SK-N-SH (cell line): ENCODE results near the gene CLEC3B. TPM values are rescaled to one million over a fixed set of nuclear protein-coding genes. Genes with fewer than 3 reads are reported as not detected.
"Not testable (repeated sequence)": the region's sequence is repeated elsewhere in the genome, so short reads cannot be mapped to it uniquely, and the experiment has no call there.

ENCODE experiments used
- CTCF ChIA-PET: fragments of 300-600, 350-600 bp; formaldehyde crosslinking; extraction: SDS; loops from one replicate; lab custom pipeline; 2021; lab: Yijun Ruan, JAX
- POLR2A ChIA-PET: fragments of 350-600 bp; sonication (Branson Sonifier 250); formaldehyde crosslinking; extraction: SDS; loops from one replicate; lab custom pipeline; 2020; ENCODE audit warnings: antibody characterized with exemption, inconsistent platforms; lab: Yijun Ruan, JAX
- DNase-seq: peaks from one replicate; pipeline ENCODE4 v3.0.0; 2012
- H2AFZ ChIP-seq: fragments of 200-600 bp; sonication (generic); 2 replicates; pipeline ENCODE4 v1.8.1; 2016; ENCODE audit warnings: antibody characterized with exemption, mild to moderate bottlenecking, low read depth
- H3F3A ChIP-seq: fragments of 200-600 bp; sonication (generic); replicated peaks from 2 replicates; pipeline ENCODE3; 2016; ENCODE audit warnings: antibody characterized with exemption, mild to moderate bottlenecking; ENCODE audit not compliant: insufficient read depth
- H3K27ac ChIP-seq, 2 experiments: fragments of 200-500 bp in 1 of 2; fragments of 200-600 bp in 1 of 2; sonication (Bioruptor generic) in 1 of 2; sonication (generic), shearing (Covaris generic) in 1 of 2; 2 replicates each; pipeline versions ENCODE4 v1.5.1 to v1.6.1; 2014 to 2016; ENCODE audit warnings: low read depth in 2 of 2, inconsistent platforms in 1 of 2, low read length in 1 of 2, mild to moderate bottlenecking in 1 of 2, mixed read lengths in 1 of 2
- H3K27me3 ChIP-seq: fragments of 200-600 bp; sonication (generic), shearing (Covaris generic); 2 replicates; pipeline ENCODE4 v1.6.1; 2016; ENCODE audit warnings: mixed run types; ENCODE audit not compliant: insufficient read depth
- H3K36me3 ChIP-seq, 2 experiments: fragments of 200-500 bp in 1 of 2; fragments of 200-600 bp in 1 of 2; sonication (Bioruptor generic) in 1 of 2; sonication (generic) in 1 of 2; replicated peaks in 1 of 2; 2 replicates each; pipeline versions ENCODE3 to v1.5.1; 2014 to 2016; ENCODE audit warnings: low read length in 1 of 2, mild to moderate bottlenecking in 1 of 2; ENCODE audit not compliant: insufficient read depth in 2 of 2, control insufficient read depth in 1 of 2
- H3K4me1 ChIP-seq, 2 experiments: fragments of 200-500 bp in 1 of 2; fragments of 200-600 bp in 1 of 2; sonication (Bioruptor generic) in 1 of 2; sonication (generic), shearing (Covaris generic) in 1 of 2; 2 replicates each; pipeline versions ENCODE4 v1.5.1 to v1.6.1; 2014 to 2016; ENCODE audit warnings: low read depth in 1 of 2, low read length in 1 of 2, mixed run types in 1 of 2; ENCODE audit not compliant: insufficient read depth in 2 of 2, control insufficient read depth in 1 of 2
- H3K4me2 ChIP-seq: fragments of 200-600 bp; sonication (generic), shearing (Covaris generic); 2 replicates; pipeline ENCODE4 v1.6.1; 2017; ENCODE audit warnings: mixed run types
- H3K4me3 ChIP-seq, 2 experiments: fragments of 200-500 bp in 1 of 2; fragments of 200-600 bp in 1 of 2; sonication (Bioruptor generic) in 1 of 2; sonication (generic), shearing (Covaris generic) in 1 of 2; 2 replicates each; pipeline versions ENCODE4 v1.5.1 to v1.8.1; 2014 to 2016; ENCODE audit warnings: low read depth in 2 of 2, inconsistent platforms in 1 of 2, low read length in 1 of 2, mild to moderate bottlenecking in 1 of 2, mixed read lengths in 1 of 2, moderate library complexity in 1 of 2
- H3K79me2 ChIP-seq: fragments of 200-600 bp; sonication (generic); 2 replicates; pipeline ENCODE4 v1.8.1; 2017; ENCODE audit warnings: mild to moderate bottlenecking; ENCODE audit not compliant: insufficient read depth
- H3K9ac ChIP-seq: fragments of 200-600 bp; sonication (generic); 2 replicates; pipeline ENCODE4 v1.6.1; 2017; ENCODE audit warnings: mixed run types
- H3K9me2 ChIP-seq: fragments of 200-600 bp; sonication (generic); 2 replicates; pipeline ENCODE4 v1.6.1; 2017; ENCODE audit warnings: mixed run types
- H3K9me3 ChIP-seq: fragments of 200-600 bp; sonication (generic); 2 replicates; pipeline ENCODE4 v1.6.1; 2017; ENCODE audit warnings: mixed run types, mild to moderate bottlenecking, moderate library complexity
- H4K20me1 ChIP-seq: fragments of 200-600 bp; sonication (generic); 2 replicates; pipeline ENCODE4 v1.6.1; 2017; ENCODE audit warnings: mild to moderate bottlenecking, mixed run types; ENCODE audit not compliant: insufficient read depth
- CHD2 ChIP-seq: fragments of 150-350 bp; IDR thresholded peaks from 2 replicates; pipeline ENCODE4 v1.6.1; 2018; ENCODE audit warnings: low read length; ENCODE audit not compliant: partially characterized antibody
- EP300 ChIP-seq, 2 experiments: IDR thresholded peaks; 2 replicates each; pipeline versions ENCODE4 v1.4.0 to v1.6.1; 2012; ENCODE audit warnings: borderline replicate concordance in 1 of 2, low read depth in 1 of 2, low read length in 1 of 2
- EZH2phosphoT487 ChIP-seq: fragments of 200-600 bp; sonication (generic); IDR thresholded peaks from 2 replicates; pipeline ENCODE4 v1.6.1; 2017; ENCODE audit warnings: low read depth, mixed run types, mild to moderate bottlenecking, antibody characterized with exemption, moderate library complexity, borderline replicate concordance
- FOXM1 ChIP-seq: IDR thresholded peaks from 2 replicates; pipeline ENCODE4 v1.4.0; 2012; ENCODE audit warnings: low read depth, mild to moderate bottlenecking
- GATA2 ChIP-seq: sonication (generic); formaldehyde crosslinking; IDR thresholded peaks from 2 replicates; pipeline ENCODE4 v1.5.0; 2020; ENCODE audit warnings: mild to moderate bottlenecking, missing genetic modification reagents
- NFIC ChIP-seq: IDR thresholded peaks from 2 replicates; pipeline ENCODE4 v1.4.0; 2012; ENCODE audit warnings: borderline replicate concordance
- NRF1 ChIP-seq: IDR thresholded peaks from 2 replicates; pipeline ENCODE4 v1.6.1; 2012; ENCODE audit warnings: low read depth, mild to moderate bottlenecking, low read length
- PBX3 ChIP-seq: IDR thresholded peaks from 2 replicates; pipeline ENCODE4; 2012
- POLR2AphosphoS5 ChIP-seq: IDR thresholded peaks from 2 replicates; pipeline ENCODE4 v1.6.1; 2012; ENCODE audit warnings: low read depth, low read length
- RAD21 ChIP-seq: IDR thresholded peaks from 2 replicates; pipeline ENCODE4 v1.6.1; 2012; ENCODE audit warnings: mild to moderate bottlenecking, low read length
- RCOR1 ChIP-seq: fragments of 150-350 bp; IDR thresholded peaks from 2 replicates; pipeline ENCODE4 v1.6.1; 2017; ENCODE audit warnings: antibody characterized with exemption, low read length
- RFX5 ChIP-seq: IDR thresholded peaks from 2 replicates; pipeline ENCODE4 v1.6.1; 2012; ENCODE audit warnings: mild to moderate bottlenecking, improper control_type of control experiment, low read length
- RXRA ChIP-seq: IDR thresholded peaks from 2 replicates; pipeline ENCODE4 v1.4.0; 2012; ENCODE audit warnings: low read depth, mild to moderate bottlenecking, borderline replicate concordance
- SIN3A ChIP-seq: IDR thresholded peaks from 2 replicates; pipeline ENCODE4 v1.6.1; 2012; ENCODE audit warnings: low read depth, mild to moderate bottlenecking, low read length, moderate library complexity, borderline replicate concordance
- SMC3 ChIP-seq: IDR thresholded peaks from 2 replicates; pipeline ENCODE4 v1.6.1; 2012; ENCODE audit warnings: low read depth, low read length, improper control_type of control experiment
- TEAD4 ChIP-seq: IDR thresholded peaks from 2 replicates; pipeline ENCODE4 v1.4.0; 2012; ENCODE audit warnings: mild to moderate bottlenecking, borderline replicate concordance; ENCODE audit not compliant: insufficient read depth
- USF2 ChIP-seq: fragments of 150-350 bp; IDR thresholded peaks from 2 replicates; pipeline ENCODE4 v1.6.1; 2017; ENCODE audit warnings: antibody characterized with exemption, low read length, low read depth, borderline replicate concordance
- WGBS: methylation state at CpG from one replicate; pipeline ENCODE4 v1.1.6; 2017; ENCODE audit warnings: low lambda C conversion rate; 5-methylcytosine and 5-hydroxymethylcytosine counted together
- polyA plus RNA-seq, 3 experiments: library from polyadenylated mRNA; depleted of rRNA; stranded (reverse); fragments of >200 nt; gene quantifications; 2 replicates each; pipeline ENCODE4 v1.2.3, GENCODE V29; 2012
- TF ChIP-seq, protein P1 (sequence below): IDR thresholded peaks from 2 replicates; pipeline ENCODE4 v1.4.0; 2012; ENCODE audit warnings: low read depth, borderline replicate concordance
- TF ChIP-seq, protein P2 (sequence below): fragments of 150-350 bp; IDR thresholded peaks from 2 replicates; pipeline ENCODE4 v1.6.1; 2016; ENCODE audit warnings: mild to moderate bottlenecking, low read depth, low read length
- TF ChIP-seq, protein P3 (sequence below): IDR thresholded peaks from 2 replicates; pipeline ENCODE4 v1.4.0; 2012; ENCODE audit warnings: low read depth

CLEC3B gene
- polyA plus RNA-seq, 1 of the 3 experiments (the other 2 are of a cell fraction) = 0.46 TPM

DNA sequence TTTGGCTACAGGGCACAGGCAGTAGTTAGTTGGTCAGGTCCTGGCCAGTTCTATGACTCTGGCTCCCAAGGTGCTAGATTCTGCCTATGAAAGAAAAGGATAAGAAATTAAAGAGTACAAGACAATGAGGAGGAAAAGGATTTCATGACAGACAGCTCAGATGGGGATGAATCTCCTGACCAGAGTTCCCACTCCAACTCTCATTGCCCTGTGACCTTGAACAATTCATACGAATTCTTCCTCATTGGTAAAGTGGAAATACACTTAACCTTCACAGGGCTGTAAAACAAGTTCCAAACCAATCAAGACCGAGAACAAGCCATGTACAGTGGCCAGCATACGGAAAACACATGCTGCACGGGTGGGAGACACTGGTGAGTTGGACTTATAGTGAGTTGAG, 23.7 kb downstream of the CLEC3B start (continued):
- TF ChIP-seq, protein P1, sequence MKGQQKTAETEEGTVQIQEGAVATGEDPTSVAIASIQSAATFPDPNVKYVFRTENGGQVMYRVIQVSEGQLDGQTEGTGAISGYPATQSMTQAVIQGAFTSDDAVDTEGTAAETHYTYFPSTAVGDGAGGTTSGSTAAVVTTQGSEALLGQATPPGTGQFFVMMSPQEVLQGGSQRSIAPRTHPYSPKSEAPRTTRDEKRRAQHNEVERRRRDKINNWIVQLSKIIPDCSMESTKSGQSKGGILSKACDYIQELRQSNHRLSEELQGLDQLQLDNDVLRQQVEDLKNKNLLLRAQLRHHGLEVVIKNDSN = no peak
- TF ChIP-seq, all 33 proteins: peak for 0

DNA sequence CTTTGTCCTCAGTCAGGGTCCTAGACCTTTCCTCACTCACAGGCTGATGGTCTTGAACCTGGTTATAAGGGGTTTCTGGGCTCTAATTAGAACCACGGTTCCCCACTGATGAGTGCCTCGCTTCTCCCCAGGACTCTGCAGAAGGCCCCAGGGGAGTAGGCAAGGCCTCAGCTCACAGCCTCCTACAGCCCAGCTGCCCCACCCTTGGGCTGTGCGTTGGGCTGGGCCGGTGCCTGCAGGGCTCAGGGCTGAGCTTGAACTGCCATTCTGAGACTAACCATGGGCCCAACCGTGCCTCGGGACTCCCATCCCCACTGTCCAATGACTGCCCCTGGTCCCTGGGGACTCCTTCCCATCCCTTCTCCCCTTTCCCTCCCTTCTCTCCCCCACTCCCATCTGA, 25.6 kb downstream of the CLEC3B start:
- H3K36me3 ChIP-seq = no peaks in the 10 kb centered on the region
- no peak overlapping the region for H3K4me3 ChIP-seq
- 95% methylated on average over 3 of the region's 6 CpGs for WGBS
- no peak overlapping the region for H3K9ac ChIP-seq
- no peaks in the 10 kb centered on the region for H3K79me2 ChIP-seq
- no peaks in the 10 kb centered on the region for H3K9me2 ChIP-seq
- DNase-seq = no peak
- H3K9me3 ChIP-seq = no peaks in the 10 kb centered on the region
- no peak for TF ChIP-seq RXRA
- TF ChIP-seq RAD21 = no peak
- TF ChIP-seq TEAD4 = no peak
- no peak for TF ChIP-seq PBX3
- TF ChIP-seq, protein P2, sequence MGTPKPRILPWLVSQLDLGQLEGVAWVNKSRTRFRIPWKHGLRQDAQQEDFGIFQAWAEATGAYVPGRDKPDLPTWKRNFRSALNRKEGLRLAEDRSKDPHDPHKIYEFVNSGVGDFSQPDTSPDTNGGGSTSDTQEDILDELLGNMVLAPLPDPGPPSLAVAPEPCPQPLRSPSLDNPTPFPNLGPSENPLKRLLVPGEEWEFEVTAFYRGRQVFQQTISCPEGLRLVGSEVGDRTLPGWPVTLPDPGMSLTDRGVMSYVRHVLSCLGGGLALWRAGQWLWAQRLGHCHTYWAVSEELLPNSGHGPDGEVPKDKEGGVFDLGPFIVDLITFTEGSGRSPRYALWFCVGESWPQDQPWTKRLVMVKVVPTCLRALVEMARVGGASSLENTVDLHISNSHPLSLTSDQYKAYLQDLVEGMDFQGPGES = no peak
- no peak for TF ChIP-seq EP300 (IDR thresholded peaks at IDR 0.05; ENCODE audit: borderline replicate concordance in 1 of 2, low read depth in 1 of 2, low read length in 1 of 2)
- TF ChIP-seq NFIC = no peak
- TF ChIP-seq USF2 = no peak
- no peak for TF ChIP-seq CHD2
- TF ChIP-seq RCOR1 = no peak
- TF ChIP-seq RFX5 = no peak
- no peak for TF ChIP-seq SIN3A
- TF ChIP-seq EZH2phosphoT487 = no peak
- no peak for TF ChIP-seq POLR2AphosphoS5
- no peak for TF ChIP-seq SMC3
- no peak for TF ChIP-seq FOXM1
- TF ChIP-seq, protein P3, sequence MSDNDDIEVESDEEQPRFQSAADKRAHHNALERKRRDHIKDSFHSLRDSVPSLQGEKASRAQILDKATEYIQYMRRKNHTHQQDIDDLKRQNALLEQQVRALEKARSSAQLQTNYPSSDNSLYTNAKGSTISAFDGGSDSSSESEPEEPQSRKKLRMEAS = no peak
- TF ChIP-seq GATA2 = no peak
- no peak for TF ChIP-seq NRF1
- TF ChIP-seq, all 33 proteins: peak for 0
- Histone ChIP-seq H3F3A (peaks cover 16% of the 10 kb centered on the region), H2AFZ (no peak overlapping the region), H3K4me2 (no peak overlapping the region), H3K27me3 (no peaks in the 10 kb centered on the region), H3K4me1 (peaks cover 0 to 13% of the 10 kb centered on the region in 2 experiments; a peak in 2 of 4 replicates), H3K27ac (no peak overlapping the region), H4K20me1 (no peaks in the 10 kb centered on the region)
- POLR2A ChIA-PET = no interaction called here
- CTCF ChIA-PET = interaction anchor here (1.6 to 9.6 kb wide), 2 partner anchors 9 to 158 kb away, joined by 5 to 129 read pairs; no protein-coding TSS in a partner anchor

GRCh38 chr3:45053805-45054195, 27.7 kb downstream of the CLEC3B start:
- H3K27me3 ChIP-seq, H3K4me3 ChIP-seq, H3K36me3 ChIP-seq, DNase-seq, POLR2A ChIA-PET, H3K9me2 ChIP-seq, H3K79me2 ChIP-seq, H3K9ac ChIP-seq, H2AFZ ChIP-seq, H3K9me3 ChIP-seq, H3K4me2 ChIP-seq, H4K20me1 ChIP-seq, H3K27ac ChIP-seq: not testable (repeated sequence)
- WGBS = 60% methylated on average over 1 of the region's 1 CpG
- CTCF ChIA-PET = interaction anchor here (5.1 to 9.6 kb wide), 2 partner anchors 11 to 157 kb away, joined by 21 to 129 read pairs; no protein-coding TSS in a partner anchor
- H3F3A ChIP-seq = peaks cover 16% of the 10 kb centered on the region
- peaks cover 0 to 17% of the 10 kb centered on the region in 2 experiments; a peak in 2 of 4 replicates for H3K4me1 ChIP-seq
